ENCODE measurements around the gene KLHDC7B.
A peak's percentile ranks its signal among the peaks of the same experiment; 100 is the strongest.

KLHDC7B gene

GRCh38 chr22:50575426-50575941, 29.8 kb downstream of the KLHDC7B start:
- DNase-seq: no peak

GRCh38 chr22:50576070-50576469, 30.4 kb downstream of the KLHDC7B start:
- no peak for DNase-seq

DNA sequence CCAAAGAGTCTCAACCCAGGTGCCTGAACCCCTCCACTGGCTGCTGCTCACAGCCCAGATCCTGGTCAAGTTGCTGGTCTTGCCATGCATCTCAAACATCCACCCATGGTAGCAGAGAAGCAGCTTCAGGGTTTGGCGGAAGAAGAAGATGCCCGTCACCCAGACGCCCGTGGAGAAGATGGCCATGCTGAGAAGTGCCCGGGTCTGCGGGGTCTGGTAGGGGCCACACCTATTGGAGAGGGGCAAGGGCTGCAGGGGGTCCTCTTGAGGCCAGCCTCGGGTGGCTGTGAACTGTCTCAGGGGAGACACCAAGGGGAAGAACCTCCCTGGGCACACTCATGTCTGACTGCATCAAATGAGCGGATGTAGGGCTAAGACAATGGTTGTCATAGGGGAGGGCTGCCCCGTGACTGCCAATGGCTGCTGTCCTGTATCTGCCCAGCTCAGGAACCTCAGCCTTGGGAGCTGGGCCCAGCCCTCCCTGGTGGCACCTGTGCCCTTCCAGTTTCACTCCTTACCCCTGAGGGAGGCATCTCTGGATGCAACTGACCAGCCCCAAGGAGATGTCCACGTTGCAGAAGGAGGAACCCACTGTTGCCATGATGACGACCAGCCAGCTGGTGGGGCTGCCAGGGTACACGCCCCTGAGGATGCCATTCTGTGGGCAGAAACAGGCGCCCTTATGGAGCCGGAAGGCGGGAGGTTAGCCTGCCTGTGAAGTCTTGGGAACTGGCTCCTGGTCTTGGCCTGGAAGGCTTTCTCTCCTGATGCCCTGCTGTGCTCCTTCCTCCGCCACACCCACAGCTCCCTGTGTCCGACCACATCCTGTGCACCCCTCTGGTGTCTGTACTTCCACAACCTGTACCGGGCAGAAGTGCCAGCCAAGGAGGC, 31.4 kb downstream of the KLHDC7B start:
- DNase-seq: no peak

DNA sequence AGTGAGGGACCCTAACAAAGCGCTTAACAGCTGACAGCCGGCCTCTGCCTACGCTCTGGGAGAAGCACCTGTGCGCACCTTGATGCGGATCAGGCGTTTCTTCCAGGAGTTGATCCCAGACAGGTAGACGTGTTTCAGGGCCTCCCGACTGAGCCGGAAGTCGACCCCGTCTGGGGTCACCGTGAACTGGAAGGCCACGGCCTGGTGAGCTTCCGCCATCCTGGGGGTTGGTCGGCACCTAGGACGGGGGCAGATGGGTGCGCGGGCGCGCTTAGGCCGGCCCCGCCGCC, 31.9 kb downstream of the KLHDC7B start:
- no peak for DNase-seq

DNA sequence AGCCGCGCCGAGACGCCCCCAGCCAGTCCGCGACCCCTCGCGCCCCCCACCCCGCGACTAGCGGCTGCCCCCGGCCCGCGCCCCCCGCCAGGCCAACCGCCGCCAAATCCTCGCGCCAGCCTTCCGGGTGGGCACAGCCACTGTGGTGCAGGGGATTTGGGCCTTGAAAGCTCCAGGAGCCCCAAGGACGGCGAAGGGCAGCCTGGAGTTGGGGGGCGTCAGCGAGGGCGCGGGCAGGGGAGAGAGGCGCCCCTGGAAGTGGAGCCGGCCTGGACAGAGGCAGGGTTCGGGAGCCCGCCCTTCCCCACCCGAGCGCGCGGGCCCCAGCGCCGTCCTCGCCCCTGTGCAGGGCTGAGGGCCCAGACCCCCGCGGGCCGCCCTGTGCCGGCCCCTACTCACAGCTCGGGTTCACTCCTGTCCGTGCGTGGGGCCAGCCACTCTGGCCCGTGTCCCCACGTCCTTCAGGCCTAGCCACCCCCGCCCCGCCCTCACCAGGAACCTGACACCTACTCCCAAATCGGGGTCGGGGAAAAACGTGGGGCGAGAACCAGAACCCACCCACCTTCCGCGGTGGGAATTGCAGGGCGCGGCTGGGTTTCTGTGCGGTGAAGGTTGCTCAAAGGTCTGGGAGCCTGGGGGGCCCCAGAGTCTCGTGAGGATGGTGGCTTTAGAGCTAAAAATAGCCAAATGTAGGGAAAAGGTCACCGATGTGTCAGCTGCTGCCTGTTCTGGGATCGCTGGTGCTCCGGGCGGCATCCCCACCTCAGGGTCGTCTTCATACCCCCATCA, 32.5 kb downstream of the KLHDC7B start, which contains the start of gene CPT1B:
Gene CPT1B, minus strand, starts transcription at position 441 of the 789 bp plus-strand sequence. CDS start 512 bp downstream, outside the sequence.
- no peak for DNase-seq

DNA sequence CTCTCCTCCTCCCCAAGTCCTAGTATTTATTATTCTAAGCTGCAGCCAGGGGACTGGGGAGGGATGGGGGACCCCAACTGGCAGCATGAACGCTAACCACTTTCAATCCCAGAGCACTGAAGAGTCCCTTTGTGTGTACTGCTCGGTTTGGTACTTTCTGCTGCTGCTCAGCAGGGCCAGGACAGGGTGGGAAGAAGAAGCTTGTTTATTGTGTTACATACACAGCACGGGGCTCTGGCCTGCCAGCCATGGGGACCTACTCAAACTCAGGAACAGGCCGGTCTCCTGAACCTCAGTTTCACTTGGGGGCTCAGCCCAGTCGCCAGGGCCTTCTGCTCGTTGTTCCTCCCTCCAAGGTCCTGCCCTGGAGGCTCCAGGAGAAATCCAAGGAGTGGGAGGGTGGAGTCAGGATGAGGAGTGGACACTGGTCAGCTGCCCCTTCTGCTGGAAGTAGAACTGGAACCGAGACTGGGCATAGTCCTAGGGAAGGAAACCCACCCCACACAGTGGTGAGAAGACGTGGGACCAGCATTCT, 33.1 kb downstream of the KLHDC7B start:
- DNase-seq: no peak

GRCh38 chr22:50579752-50580151, 34.1 kb downstream of the KLHDC7B start:
- no peak for DNase-seq

DNA sequence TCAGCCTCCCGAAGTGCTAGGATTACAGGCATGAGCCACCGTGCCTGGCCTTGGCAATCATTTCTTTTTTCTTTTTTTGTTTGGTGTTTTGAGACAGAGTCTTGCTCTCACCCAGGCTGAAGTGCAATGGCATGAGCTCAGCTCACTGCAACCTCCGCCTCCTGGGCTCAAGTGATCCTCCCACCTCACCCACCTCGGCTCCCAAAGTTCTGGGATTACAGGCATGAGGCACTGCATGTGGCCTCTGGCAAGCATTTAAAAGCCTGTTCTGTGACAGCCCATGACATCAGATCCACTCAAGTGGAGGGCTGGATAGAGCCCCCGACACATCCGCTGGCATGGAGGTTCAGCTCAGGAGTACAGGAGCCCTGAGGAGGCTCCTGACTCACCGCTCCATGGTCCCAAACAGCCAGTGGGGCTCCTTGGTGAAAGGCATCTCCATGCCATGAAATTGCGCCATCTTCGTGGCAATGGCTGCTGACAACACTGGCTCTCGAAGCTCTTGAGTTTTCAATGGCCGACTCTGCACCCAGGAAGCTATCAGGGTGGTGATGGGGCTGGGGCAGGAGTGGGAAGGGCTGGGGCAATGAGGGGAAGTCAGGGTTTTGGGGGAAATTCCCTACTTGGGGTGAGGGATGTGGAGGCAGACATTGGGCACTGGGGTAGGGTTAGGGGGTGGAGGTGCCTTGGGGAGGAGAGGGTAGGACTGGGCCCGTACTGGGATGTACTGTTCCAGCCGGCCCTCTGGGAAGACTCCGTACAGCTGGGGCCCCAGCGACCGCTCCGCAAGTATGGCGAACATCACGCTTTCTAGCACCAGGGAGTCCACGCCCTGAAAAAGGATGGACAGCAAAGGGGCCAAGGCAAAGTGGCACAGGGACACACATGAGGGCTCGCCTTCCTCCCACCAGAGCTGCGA, 35.6 kb downstream of the KLHDC7B start:
- no peak for DNase-seq

DNA sequence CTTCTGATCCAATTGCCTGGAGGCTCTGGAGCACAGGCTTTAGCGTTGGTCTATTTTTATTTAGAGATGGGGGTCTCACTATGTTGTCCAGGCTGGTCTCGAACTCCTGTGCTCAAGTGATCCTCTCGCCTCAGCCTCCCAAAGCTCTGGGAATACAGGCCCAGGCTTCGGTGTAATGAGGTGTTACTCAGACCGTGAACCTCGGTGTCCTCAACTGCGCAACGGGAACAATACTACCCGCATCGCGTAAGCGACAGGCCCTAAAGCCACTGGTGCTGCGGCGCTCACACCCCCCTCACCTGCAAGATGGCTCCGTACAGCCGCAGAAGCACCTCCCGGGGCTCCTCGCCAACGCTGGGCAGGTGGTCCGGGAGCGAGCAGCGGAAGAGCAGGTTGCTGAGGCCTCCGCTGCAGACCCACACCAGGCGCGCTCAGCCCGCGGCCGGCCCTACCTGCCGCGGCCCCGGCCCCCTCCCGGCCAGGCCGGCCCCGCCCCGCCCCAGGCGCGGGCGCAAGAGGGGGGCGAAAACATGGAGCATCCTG, 36.3 kb downstream of the KLHDC7B start:
- no peak for DNase-seq

- peak; percentile 86 for DNase-seq
Measured at GRCh38 chr22:50582493-50583293, 37.0 kb downstream of the KLHDC7B start, which contains the start of gene CHKB. Gene CHKB (minus strand): TSS chr22:50582849. CDS start chr22:50582781, 68 bp downstream.

- DNase-seq: no peak
Measured at GRCh38 chr22:50583294-50583861, 37.7 kb downstream of the KLHDC7B start.

GRCh38 chr22:50584106-50585096, 38.7 kb downstream of the KLHDC7B start:
- no peak for DNase-seq

- no peak for DNase-seq
Measured at GRCh38 chr22:50585238-50585637, 39.5 kb downstream of the KLHDC7B start.

DNA sequence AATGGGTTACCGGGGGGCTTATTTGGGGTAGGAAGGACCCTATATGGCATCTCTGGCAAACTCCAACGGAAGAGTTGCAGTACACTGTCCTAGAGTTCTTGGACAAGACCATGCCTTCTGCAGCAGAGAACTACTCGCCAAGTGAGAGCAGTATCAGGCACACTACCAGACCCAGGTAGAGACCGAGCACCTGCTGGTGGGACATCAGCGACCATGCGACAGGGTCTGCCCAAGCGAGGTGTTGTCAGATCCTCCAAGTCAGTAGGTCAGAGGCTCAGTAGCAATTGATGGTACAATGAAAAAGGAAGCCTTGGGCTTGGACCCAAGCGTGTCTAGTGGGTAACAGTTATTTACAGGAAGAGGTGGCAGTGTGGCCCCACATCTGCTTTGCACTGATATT, 40.1 kb downstream of the KLHDC7B start:
- DNase-seq: no peak

- no peak for DNase-seq
Measured at GRCh38 chr22:50586416-50586815, 40.7 kb downstream of the KLHDC7B start.

DNA sequence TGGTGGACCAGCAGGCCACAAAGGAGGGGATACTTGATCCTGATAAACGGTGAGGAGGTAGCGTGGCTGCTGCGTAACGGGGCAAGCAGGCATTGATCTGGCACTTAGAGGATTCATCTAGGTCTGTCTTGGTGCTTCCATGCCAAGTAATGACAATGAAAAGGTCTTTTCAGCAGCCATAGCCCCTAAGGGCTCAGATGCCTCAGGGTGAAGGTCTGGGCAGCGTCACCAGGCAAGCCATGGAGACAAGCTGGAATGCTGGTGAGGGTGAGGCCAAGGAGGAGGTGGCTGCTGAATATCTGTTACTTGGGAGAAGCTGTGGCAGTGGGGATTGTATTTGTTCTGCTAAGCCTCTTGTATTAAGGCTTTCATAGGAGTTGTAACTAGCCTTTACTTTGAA, 41.7 kb downstream of the KLHDC7B start:
- DNase-seq: no peak

DNA sequence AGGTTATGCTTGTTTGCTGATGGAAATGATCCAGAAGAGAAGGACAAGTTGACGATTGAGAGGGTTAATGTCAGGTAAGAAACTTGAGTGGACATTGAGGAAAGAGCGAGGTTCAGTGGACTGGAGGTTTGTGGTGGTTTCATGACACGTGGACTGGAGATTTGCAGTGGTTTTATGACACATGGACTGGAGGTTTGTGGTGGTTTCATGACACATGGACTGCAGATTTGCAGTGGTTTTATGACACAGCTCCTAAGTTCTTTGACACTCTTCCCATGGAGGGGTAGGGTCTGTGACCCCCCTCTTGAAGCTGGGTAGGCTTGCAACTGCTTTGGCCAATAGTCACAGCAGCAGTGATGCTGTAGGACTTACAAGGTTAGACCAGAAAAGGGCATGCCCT, 49.5 kb downstream of the KLHDC7B start:
- no peak for DNase-seq

DNA sequence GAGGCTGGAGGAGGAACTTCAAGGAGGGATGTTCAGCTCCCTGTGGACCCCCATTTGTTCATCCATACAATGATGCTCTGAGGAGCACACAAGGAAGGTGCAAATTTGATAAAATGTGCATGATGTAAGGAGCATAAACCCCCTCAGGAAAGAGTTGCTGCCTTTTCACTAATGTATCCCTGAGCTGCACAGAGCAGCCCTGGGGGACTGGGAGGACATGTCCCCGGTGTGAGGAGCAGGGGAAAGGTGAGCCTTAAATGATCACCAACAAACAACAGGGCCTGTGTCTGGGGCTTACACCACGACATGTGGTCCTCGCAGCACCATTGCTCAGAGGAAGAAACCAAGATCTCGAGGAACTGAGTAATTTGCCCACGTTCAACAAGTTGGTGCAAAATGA, 51.4 kb downstream of the KLHDC7B start:
- DNase-seq: no peak

- DNase-seq: no peak
Measured at GRCh38 chr22:50599816-50600455, 54.2 kb downstream of the KLHDC7B start.
